ENCODE results near the gene CLASP1.
"Not testable (repeated sequence)": the region's sequence is repeated elsewhere in the genome, so short reads cannot be mapped to it uniquely, and the experiment has no call there.

Gene CLASP1

GRCh38 chr2:121471532-121472469, 177.5 kb downstream of the CLASP1 start:
- no peak for DNase-seq
- intact Hi-C loops (cut with DNase I) = no loop called here

GRCh38 chr2:121470917-121471316, 178.3 kb downstream of the CLASP1 start:
- intact Hi-C loops (cut with DNase I) = no loop called here
- DNase-seq = no peak

- intact Hi-C loops (cut with DNase I) = no loop called here
These were observed 179.9 kb downstream of the CLASP1 start for GRCh38 chr2:121469356-121469755.

GRCh38 chr2:121468936-121469335, 180.3 kb downstream of the CLASP1 start:
- intact Hi-C loops (cut with DNase I) = no loop called here
- no peak for DNase-seq

More at GRCh38 chr2:121469356-121469755, 179.9 kb downstream of the CLASP1 start:
- DNase-seq = no peak

GRCh38 chr2:121459291-121459690, 190.0 kb downstream of the CLASP1 start:
- intact Hi-C loops (cut with DNase I) = no loop called here
- no peak for DNase-seq

- DNase-seq = no peak
- intact Hi-C loops (cut with DNase I) = no loop called here
These were observed 192.9 kb downstream of the CLASP1 start for GRCh38 chr2:121456325-121456724.

- DNase-seq = no peak
- intact Hi-C loops (cut with DNase I) = no loop called here
These were observed 193.8 kb downstream of the CLASP1 start for GRCh38 chr2:121455446-121455845.

GRCh38 chr2:121454549-121455090, 194.6 kb downstream of the CLASP1 start:
- no peak for DNase-seq
- intact Hi-C loops (cut with DNase I) = no loop called here

GRCh38 chr2:121451398-121451797, 197.9 kb downstream of the CLASP1 start:
- intact Hi-C loops (cut with DNase I) = no loop called here
- no peak for DNase-seq

GRCh38 chr2:121450301-121450700, 199.0 kb downstream of the CLASP1 start:
- intact Hi-C loops (cut with DNase I) = no loop called here
- DNase-seq = no peak

- intact Hi-C loops (cut with DNase I) = no loop called here
- no peak for DNase-seq
These were observed 202.5 kb downstream of the CLASP1 start for GRCh38 chr2:121446647-121447241.

- DNase-seq = no peak
- intact Hi-C loops (cut with DNase I) = no loop called here
These were observed 206.4 kb downstream of the CLASP1 start for GRCh38 chr2:121442889-121443288.

GRCh38 chr2:121438290-121438689, 211.0 kb downstream of the CLASP1 start:
- DNase-seq; intact Hi-C loops (cut with DNase I): not testable (repeated sequence)

- intact Hi-C loops (cut with DNase I) = no loop called here
These were observed 212.3 kb downstream of the CLASP1 start for GRCh38 chr2:121436918-121437317.

GRCh38 chr2:121435790-121436189, 213.5 kb downstream of the CLASP1 start:
- intact Hi-C loops (cut with DNase I) = no loop called here
- no peak for DNase-seq

More at GRCh38 chr2:121436918-121437317, 212.3 kb downstream of the CLASP1 start:
- no peak for DNase-seq

GRCh38 chr2:121431214-121431613, 218.0 kb downstream of the CLASP1 start:
- no peak for DNase-seq
- intact Hi-C loops (cut with DNase I) = no loop called here

- DNase-seq = peak in 1 of 42 donors; percentile 7
- intact Hi-C loops (cut with DNase I) = no loop called here
These were observed 219.2 kb downstream of the CLASP1 start for GRCh38 chr2:121429927-121430520.

GRCh38 chr2:121429119-121429903, 220.0 kb downstream of the CLASP1 start:
- intact Hi-C loops (cut with DNase I) = no loop called here
- no peak for DNase-seq

- intact Hi-C loops (cut with DNase I) = no loop called here
- no peak for DNase-seq
These were observed 222.0 kb downstream of the CLASP1 start for GRCh38 chr2:121427187-121427689.

Measured in head of caudate nucleus (tissue), 42 donors.